HG03571 (cell line): Measurements from ENCODE around the gene LAGE3.
A peak's percentile ranks its signal among the peaks of the same experiment; 100 is the strongest.
"Not testable (repeated sequence)": the region's sequence is repeated elsewhere in the genome, so short reads cannot be mapped to it uniquely, and the experiment has no call there.

Experiments
- ATAC-seq: cut with Tn5 transposase; IDR thresholded peaks from one replicate; pipeline ENCODE4 v1.9.1; 2021; ENCODE audit not compliant: unreplicated experiment

The LAGE3 gene

GRCh38 chrX:154502098-154502497, 23.0 kb upstream of the LAGE3 start:
- ATAC-seq: no peak

DNA sequence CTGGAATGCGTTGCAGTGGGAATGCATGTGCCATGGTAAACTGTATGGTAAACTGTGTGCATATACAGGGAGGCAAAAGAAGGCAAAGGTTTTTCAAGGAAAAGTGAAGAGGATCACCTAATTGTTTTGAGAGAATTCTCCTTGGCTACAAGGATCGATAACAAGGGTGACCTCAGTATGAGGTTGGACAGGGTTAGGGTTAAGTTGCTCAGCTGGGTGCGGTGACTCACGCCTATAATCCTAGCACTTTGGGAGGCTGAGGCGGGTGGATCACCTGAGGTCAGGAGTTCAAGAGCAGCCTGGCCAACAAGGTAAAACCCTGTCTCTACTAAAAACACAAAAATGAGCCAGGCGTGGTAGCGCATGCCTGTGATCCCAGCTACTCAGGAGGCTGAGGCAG, 22.3 kb upstream of the LAGE3 start:
- ATAC-seq: not testable (repeated sequence)

DNA sequence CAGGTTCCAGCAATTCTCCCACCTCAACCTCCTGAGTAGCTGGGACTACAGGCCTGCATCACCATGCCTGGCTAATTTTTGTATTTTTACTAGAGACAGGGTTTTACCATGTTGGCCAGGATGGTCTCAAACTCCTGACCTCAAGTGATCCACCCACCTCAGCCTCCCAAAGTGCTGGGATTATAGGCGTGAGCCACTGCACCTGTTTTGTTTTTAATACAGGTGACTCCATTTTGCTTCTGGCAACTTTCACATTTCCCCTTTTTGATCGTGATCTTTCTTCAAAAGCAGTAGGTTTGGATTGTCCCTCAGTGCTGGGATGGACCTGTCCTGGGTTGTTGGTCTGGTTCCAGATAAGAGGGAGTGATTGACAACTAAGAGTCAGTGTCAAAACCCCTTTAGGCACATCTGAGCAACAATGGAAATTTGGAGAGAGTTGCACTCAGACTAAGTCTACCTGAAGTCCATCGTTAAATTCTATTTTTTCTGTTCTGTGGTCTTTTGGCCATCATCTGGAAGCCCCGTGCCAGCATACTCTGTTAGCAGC, 17.6 kb upstream of the LAGE3 start:
- ATAC-seq: not testable (repeated sequence)

DNA sequence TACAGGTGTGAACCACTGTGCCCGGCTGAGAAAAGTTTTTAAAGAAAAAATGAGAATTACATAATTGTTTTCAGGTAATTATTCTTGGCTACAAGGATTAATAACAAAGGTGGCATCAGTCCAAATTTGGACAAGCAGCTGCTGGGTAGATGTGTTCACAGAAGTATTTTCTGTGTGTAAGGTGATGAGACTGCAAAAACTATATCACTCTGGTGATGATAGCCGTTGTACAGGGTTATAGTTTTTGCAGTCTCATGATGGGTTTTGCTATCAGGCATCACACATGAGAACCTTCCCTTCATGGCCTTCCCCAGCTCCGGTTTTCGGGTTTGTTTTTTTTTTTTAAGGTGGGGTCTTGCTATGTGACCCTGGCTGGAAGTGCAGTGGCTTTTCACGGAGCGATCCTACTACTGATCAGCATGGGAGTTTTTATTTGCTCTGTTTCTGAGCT, 16.4 kb upstream of the LAGE3 start:
- no peak for ATAC-seq

- no peak for ATAC-seq
Observed at GRCh38 chrX:154494715-154495114, 15.6 kb upstream of the LAGE3 start.

DNA sequence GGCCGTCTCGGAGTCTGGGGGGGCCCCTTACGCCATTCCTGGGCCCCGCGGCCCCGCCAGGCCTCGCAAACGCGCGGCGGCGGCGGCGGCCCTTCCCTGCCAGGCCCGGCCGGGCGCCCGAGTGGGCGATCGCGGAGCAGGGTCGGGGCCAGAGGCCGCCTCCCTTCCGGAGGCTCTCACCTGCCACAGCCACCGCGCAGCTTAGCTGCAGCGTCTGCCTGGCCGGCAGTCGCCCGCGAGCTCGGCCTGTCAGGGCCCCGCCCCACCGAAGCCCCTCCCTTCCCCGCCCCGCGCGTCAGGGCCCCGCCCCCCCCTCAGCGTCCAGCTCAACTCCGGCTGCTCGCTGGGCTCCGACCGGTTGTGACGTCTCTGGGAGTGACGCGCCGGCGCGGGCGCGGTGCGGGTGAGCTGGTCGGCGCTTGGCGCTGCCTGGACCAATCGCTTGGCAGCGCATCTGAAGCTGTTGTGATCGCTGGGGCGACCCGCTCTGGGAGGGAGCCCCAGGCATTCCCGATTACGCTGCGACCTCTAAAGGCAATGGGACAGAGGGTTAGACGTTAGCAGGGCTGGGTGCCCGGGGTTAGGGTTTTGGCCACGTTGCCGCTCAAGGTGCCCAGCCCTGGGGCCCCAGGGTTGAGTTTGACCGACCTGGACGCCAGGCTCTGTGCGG, 11.5 kb upstream of the LAGE3 start, which contains the start of gene SLC10A3:
TSS of gene SLC10A3 (minus strand) at position 216 of the 670 bp plus-strand sequence. CDS start 1,689 bp downstream, outside the sequence.
- peak; percentile 76 for ATAC-seq

- ATAC-seq: peak; percentile 21
Observed at GRCh38 chrX:154490021-154490413, 10.9 kb upstream of the LAGE3 start.

GRCh38 chrX:154489182-154489581, 10.1 kb upstream of the LAGE3 start:
- no peak for ATAC-seq

- ATAC-seq: no peak
Observed at GRCh38 chrX:154488336-154489075, 9.4 kb upstream of the LAGE3 start.

DNA sequence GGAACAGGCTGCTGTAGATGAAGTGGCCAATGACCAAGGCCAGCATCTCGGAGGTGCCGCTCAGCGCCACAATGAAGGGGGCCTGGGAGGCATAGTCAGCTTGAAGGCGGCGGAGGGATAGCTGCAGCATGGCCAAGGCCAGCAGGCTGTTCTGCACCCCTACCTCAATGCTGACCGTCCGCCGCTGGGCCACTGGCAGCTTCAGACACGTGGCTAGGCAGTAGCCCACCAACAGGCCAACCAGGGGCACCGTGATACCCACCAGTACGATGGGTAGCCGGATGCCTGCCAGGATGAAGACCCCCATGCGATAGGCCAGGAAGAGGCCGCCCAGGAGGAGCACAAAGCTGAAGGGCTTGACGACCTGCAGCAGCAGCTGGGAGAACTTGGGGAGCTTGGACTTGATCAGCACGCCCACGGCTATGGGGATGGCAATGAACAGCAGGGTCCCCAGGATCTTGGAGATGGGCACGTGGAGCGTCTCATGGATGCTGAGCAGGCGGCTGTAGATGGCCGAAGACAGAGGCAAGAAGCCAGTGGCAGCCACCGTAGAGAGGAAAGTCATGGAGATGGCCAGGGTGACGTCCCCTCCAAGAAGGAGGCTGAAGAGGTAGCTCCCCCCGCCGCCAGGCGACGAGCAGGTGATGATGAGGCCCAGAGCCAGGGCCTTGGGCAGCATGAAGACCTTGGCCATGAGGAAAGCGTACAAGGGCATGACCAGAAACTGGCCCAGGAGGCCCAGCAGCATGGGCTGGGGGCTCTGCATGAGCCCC, 8.6 kb upstream of the LAGE3 start:
- no peak for ATAC-seq

DNA sequence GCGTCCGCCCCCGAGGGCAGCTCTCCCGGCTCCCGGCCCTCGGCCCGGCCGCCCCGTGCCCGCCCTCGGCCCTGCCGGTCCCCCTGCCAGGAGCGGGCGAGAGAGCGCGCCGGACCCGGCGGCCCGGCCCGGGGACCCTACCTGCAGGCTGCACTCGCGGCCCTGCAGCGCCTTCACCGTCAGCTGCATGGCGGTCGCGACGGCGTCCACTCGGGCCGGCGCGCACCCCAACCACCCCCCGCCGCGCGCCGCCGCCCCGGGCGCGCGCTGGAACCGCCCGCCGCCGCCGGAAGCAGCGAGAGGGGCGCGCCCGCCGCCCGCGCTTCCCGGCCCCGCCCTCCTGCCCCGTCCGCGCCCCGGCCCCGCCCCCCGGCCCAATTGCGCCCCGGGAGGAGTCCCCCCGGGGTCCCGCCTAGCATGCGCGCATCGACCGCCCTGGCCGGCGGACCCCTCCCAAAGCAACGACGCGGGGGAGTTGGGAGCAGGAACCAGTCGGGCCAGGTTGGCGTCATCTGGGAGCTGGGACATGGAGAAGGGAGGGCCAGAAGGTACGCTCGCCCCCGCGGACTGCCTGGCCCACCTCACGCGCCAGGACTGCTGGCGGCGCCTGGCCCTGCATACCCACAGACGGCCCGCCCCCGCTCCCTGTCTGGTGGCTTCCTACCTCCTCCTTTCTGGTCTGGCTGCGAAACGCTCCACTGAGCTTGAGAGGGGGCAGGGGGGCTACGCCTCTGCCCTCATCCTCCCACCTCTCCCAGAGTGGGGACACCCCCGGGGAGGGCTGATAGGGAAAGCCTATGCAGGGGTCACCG, 7.5 kb upstream of the LAGE3 start, which contains the start of gene UBL4A:
TSS of gene UBL4A (minus strand) at position 220 of the 812 bp plus-strand sequence. CDS start at position 189, 31 bp downstream.
- ATAC-seq: no peak

- no peak for ATAC-seq
Observed at GRCh38 chrX:154486052-154486395, 6.9 kb upstream of the LAGE3 start.

GRCh38 chrX:154485150-154486051, 6.3 kb upstream of the LAGE3 start:
- no peak for ATAC-seq

- ATAC-seq: no peak
Observed at GRCh38 chrX:154484255-154485149, 5.4 kb upstream of the LAGE3 start.

DNA sequence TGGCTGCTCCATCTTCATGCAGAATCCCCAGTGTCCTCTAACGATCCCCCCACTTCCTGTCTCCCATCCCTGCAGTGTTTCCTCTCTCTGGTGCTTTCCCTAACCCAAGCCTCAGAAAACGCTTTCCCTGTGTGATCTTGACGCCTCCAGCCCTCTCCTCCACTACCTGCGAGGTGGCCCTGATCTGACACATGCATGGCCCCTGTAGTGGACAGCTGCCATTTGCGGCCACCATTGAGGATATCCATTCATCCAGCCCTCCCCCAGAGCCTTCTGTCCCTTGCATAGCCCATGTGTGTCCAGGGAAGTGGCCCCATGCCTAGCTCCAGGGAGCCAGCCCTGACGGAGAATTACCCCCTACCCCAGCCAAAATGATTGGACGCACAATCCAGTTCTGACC, 4.2 kb upstream of the LAGE3 start:
- no peak for ATAC-seq

GRCh38 chrX:154482786-154483185, 3.7 kb upstream of the LAGE3 start:
- ATAC-seq: no peak

GRCh38 chrX:154481911-154482601, 3.0 kb upstream of the LAGE3 start:
- ATAC-seq: no peak

- ATAC-seq: no peak
Observed at GRCh38 chrX:154481195-154481594, 2.1 kb upstream of the LAGE3 start.
